Purkinje cell (primary cell): ENCODE measurements around the gene HOXB9. TPM values are rescaled to one million over a fixed set of nuclear protein-coding genes. Genes with fewer than 3 reads are reported as not detected.

Experiments
- polyA plus RNA-seq: library from polyadenylated mRNA; unstranded; fragments of >200 nt; fragmentation: Nextera tagmentation; gene quantifications from 2 replicates; pipeline ENCODE4 v1.2.1, GENCODE V29; 2014

Gene HOXB9
- not detected in 2 replicates for polyA plus RNA-seq

GRCh38 chr17:48626245-48627117 is at the start of gene HOXB9:
Gene HOXB9 (minus strand): TSS chr17:48626358. CDS start chr17:48626269, 89 bp downstream.

GRCh38 chr17:48615047-48615962 is 10.9 kb downstream of the HOXB9 start, which contains the start of gene HOXB8:
Gene HOXB8 (minus strand): TSS chr17:48615292. CDS start chr17:48614704, 588 bp downstream.

GRCh38 chr17:48610282-48611211 is 15.6 kb downstream of the HOXB9 start, which contains the start of gene HOXB7:
Gene HOXB7 (minus strand): TSS chr17:48611017. CDS start chr17:48610918, 99 bp downstream.

GRCh38 chr17:48604770-48605329 is 21.3 kb downstream of the HOXB9 start, which contains the start of gene HOXB6:
Gene HOXB6 (minus strand): TSS chr17:48604986. CDS start chr17:48598150, 6,836 bp downstream.

GRCh38 chr17:48593126-48593829 is 32.9 kb downstream of the HOXB9 start, which contains the start of gene HOXB5:
Gene HOXB5 (minus strand): TSS chr17:48593779. CDS start chr17:48593682, 97 bp downstream.

GRCh38 chr17:48589831-48590606 is 36.1 kb downstream of the HOXB9 start, which contains the start of gene HOXB3:
Gene HOXB3 (minus strand): TSS chr17:48590241. CDS start chr17:48552474, 37,767 bp downstream.

GRCh38 chr17:48577946-48578615 is 48.1 kb downstream of the HOXB9 start, which contains the start of gene HOXB4:
Gene HOXB4 (minus strand): TSS chr17:48578350. CDS start chr17:48578319, 31 bp downstream.

Other genes with a start within 250 kb of the HOXB9 start
- not detected in 2 replicates for gene SKAP1, start 196.1 kb downstream of the HOXB9 start, polyA plus RNA-seq
- not detected in 2 replicates for gene HOXB1, start 95.3 kb downstream of the HOXB9 start, polyA plus RNA-seq
- not detected in 2 replicates for gene HOXB2, start 81.2 kb downstream of the HOXB9 start, polyA plus RNA-seq
- gene HOXB4, start 48.0 kb downstream of the HOXB9 start, polyA plus RNA-seq: not detected in 2 replicates
- gene HOXB3, start 36.1 kb downstream of the HOXB9 start, polyA plus RNA-seq: not detected in 2 replicates
- not detected in 2 replicates for gene HOXB5, start 32.6 kb downstream of the HOXB9 start, polyA plus RNA-seq
- not detected in 2 replicates for gene HOXB6, start 21.4 kb downstream of the HOXB9 start, polyA plus RNA-seq
- gene HOXB7, start 15.3 kb downstream of the HOXB9 start, polyA plus RNA-seq: not detected in 2 replicates
- gene HOXB8, start 11.1 kb downstream of the HOXB9 start, polyA plus RNA-seq: not detected in 2 replicates
- not detected in 2 replicates for gene PRAC1, start 96.2 kb upstream of the HOXB9 start, polyA plus RNA-seq
- gene PRAC2, start 96.8 kb upstream of the HOXB9 start, polyA plus RNA-seq: not detected in 2 replicates
- gene HOXB13, start 102.4 kb upstream of the HOXB9 start, polyA plus RNA-seq: not detected in 2 replicates
- not detected in 2 replicates for gene TTLL6, start 190.9 kb upstream of the HOXB9 start, polyA plus RNA-seq
- gene CALCOCO2, start 204.7 kb upstream of the HOXB9 start, polyA plus RNA-seq: 14.3 and 49.5 TPM in 2 replicates